Loucy (cell line): ENCODE measurements around the gene CCDC88C.

Experiments used
- H2AFZ ChIP-seq: fragments of 200-600 bp; sonication (generic); 2 replicates; pipeline ENCODE4 v1.6.0; 2016; ENCODE audit warnings: antibody characterized with exemption, mild to moderate bottlenecking, low read length, moderate library complexity
- H3F3A ChIP-seq: fragments of 200-600 bp; 2 replicates; pipeline ENCODE4 v1.6.0; 2016; ENCODE audit warnings: antibody characterized with exemption, low read depth, mild to moderate bottlenecking
- H3K27me3 ChIP-seq: fragments of 200-600 bp; sonication (generic); 2 replicates; pipeline ENCODE4 v1.6.1; 2014; ENCODE audit warnings: low read length, mild to moderate bottlenecking; ENCODE audit not compliant: insufficient read depth, poor library complexity, severe bottlenecking
- H3K36me3 ChIP-seq: fragments of 200-600 bp; sonication (generic); 2 replicates; pipeline ENCODE4 v1.6.1; 2016; ENCODE audit warnings: low read length; ENCODE audit not compliant: insufficient read depth
- H3K4me1 ChIP-seq: fragments of 200-600 bp; sonication (generic); 2 replicates; pipeline ENCODE4 v1.5.1; 2014; ENCODE audit warnings: low read length, mild to moderate bottlenecking; ENCODE audit not compliant: insufficient read depth, poor library complexity, severe bottlenecking
- H3K4me2 ChIP-seq: fragments of 200-600 bp; sonication (generic); 2 replicates; pipeline ENCODE4 v1.6.0; 2014; ENCODE audit warnings: antibody characterized with exemption, low read length, low read depth, mild to moderate bottlenecking; ENCODE audit not compliant: poor library complexity, severe bottlenecking
- H3K4me3 ChIP-seq: fragments of 200-600 bp; sonication (generic); 2 replicates; pipeline ENCODE4 v1.5.1; 2014; ENCODE audit warnings: low read length, mild to moderate bottlenecking, mixed read lengths; ENCODE audit not compliant: poor library complexity, severe bottlenecking
- H3K79me2 ChIP-seq: fragments of 200-600 bp; sonication (generic); 2 replicates; pipeline ENCODE4 v1.6.1; 2014; ENCODE audit warnings: low read length; ENCODE audit not compliant: insufficient read depth
- H3K9ac ChIP-seq: fragments of 200-600 bp; sonication (generic); 2 replicates; pipeline ENCODE4 v1.6.0; 2014; ENCODE audit warnings: mild to moderate bottlenecking, low read depth, low read length, moderate library complexity; ENCODE audit not compliant: poor library complexity, severe bottlenecking
- H3K9me2 ChIP-seq: fragments of 200-600 bp; sonication (generic); replicated peaks from 2 replicates; pipeline ENCODE4 v1.6.1; 2016; ENCODE audit warnings: low read depth, low read length, mixed read lengths
- H3K9me3 ChIP-seq: fragments of 200-600 bp; sonication (generic); 2 replicates; pipeline ENCODE4 v1.6.1; 2014; ENCODE audit warnings: mild to moderate bottlenecking, antibody characterized with exemption, low read length, low read depth; ENCODE audit not compliant: insufficient read depth
- H4K20me1 ChIP-seq: fragments of 200-600 bp; sonication (generic); 2 replicates; pipeline ENCODE4 v1.6.0; 2014; ENCODE audit warnings: antibody characterized with exemption, low read length, mild to moderate bottlenecking; ENCODE audit not compliant: insufficient read depth, poor library complexity, severe bottlenecking
- CTCF ChIP-seq: fragments of 200-600 bp; sonication (generic); conservative IDR thresholded peaks from 2 replicates; pipeline ENCODE4 v1.5.1; 2014; ENCODE audit warnings: mild to moderate bottlenecking, antibody characterized with exemption, low read length
- EZH2phosphoT487 ChIP-seq: fragments of 200-600 bp; IDR thresholded peaks from 2 replicates; pipeline ENCODE4 v1.6.1; 2018; ENCODE audit warnings: antibody characterized with exemption, mild to moderate bottlenecking, moderate library complexity, borderline replicate concordance

Gene CCDC88C

DNA sequence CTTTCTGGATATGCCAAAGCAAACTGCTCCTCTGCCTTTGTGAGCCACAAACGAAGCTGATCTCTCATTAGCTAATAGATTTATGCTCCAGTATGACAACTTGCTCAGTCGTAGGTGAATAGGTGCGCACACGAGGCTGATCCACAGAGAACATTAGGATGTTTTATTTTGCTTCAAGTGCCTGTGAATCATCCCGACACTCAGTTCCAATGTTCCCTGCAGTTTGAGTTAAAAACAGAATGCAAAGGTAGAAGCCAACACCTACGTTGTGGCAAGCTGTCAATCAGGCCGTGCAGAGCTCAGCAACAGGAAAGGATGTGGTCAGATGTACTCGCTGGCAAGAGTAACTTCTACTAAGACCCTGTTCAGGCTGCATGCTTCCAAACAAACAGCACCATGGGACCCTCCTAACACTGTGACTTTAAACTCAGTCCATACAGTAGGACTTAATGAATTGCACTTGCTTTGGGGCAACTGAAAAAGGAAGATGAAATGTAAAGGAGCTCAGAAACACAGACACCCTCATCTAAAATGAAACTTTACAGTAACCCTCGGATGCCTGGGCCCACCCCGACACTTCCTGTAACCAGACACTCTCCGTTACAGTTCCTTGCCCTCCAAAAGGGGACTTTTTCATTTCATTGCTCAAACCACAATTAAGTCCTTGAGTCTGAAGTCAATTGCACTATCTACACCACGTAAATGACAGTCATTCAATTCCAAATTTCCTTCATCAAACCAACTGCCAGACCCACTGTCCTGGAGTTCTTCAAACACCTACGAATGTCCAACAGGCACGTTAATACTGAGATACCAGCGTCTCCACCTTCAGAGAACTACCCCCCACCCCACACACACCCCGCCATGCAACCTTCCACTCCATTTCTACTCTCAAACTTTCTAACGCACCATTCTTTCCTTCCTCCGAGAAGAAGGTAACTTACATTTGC lies 1.6 kb downstream of the CCDC88C start:
- Histone ChIP-seq H3K4me1 (peaks cover 51% of the 10 kb centered on the region), H4K20me1 (peaks cover 46% of the 10 kb centered on the region), H3K9me2 (no peaks in the 10 kb centered on the region), H3K79me2 (peaks cover 58% of the 10 kb centered on the region), H3K4me3 (peak overlapping the region; percentile 76), H3K9ac (peak overlapping the region; percentile 80), H3K36me3 (no peaks in the 10 kb centered on the region; the same call in 1 of the 2 replicates), H3F3A (peaks cover 4% of the 10 kb centered on the region), H2AFZ (no peak overlapping the region), H3K4me2 (peak overlapping the region; percentile 99), H3K27me3 (no peaks in the 10 kb centered on the region), H3K9me3 (no peaks in the 10 kb centered on the region)
- TF ChIP-seq EZH2phosphoT487: no peak

DNA sequence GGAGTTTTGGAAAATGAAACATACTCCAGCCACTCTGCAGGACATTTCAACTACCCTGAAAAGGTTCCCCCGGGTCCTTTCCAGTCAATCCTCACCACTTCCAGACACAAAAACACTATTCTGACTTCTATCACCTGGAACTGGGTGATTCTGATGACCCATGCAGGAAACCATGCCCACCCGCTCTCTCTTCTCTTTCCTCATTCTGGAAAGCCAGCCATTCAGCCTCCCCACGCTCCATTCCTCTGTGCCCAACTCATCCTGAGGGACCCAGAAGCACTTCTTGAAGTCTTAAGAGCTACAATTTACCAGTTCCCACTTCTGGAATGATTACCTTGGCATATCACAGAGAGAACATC lies 3.2 kb downstream of the CCDC88C start:
- Histone ChIP-seq H3K79me2 (peaks cover 74% of the 10 kb centered on the region), H3K36me3 (peaks cover 9% of the 10 kb centered on the region; the same call in 1 of the 2 replicates), H3K9ac (peak overlapping the region; percentile 80), H4K20me1 (peaks cover 62% of the 10 kb centered on the region), H3K9me3 (no peaks in the 10 kb centered on the region), H2AFZ (no peak overlapping the region), H3K27me3 (no peaks in the 10 kb centered on the region), H3K9me2 (no peaks in the 10 kb centered on the region), H3K4me1 (peaks cover 62% of the 10 kb centered on the region), H3K4me3 (peak overlapping the region; percentile 76), H3F3A (peaks cover 4% of the 10 kb centered on the region), H3K4me2 (peak overlapping the region; percentile 99)
- TF ChIP-seq CTCF (no peak), EZH2phosphoT487 (no peak)

DNA sequence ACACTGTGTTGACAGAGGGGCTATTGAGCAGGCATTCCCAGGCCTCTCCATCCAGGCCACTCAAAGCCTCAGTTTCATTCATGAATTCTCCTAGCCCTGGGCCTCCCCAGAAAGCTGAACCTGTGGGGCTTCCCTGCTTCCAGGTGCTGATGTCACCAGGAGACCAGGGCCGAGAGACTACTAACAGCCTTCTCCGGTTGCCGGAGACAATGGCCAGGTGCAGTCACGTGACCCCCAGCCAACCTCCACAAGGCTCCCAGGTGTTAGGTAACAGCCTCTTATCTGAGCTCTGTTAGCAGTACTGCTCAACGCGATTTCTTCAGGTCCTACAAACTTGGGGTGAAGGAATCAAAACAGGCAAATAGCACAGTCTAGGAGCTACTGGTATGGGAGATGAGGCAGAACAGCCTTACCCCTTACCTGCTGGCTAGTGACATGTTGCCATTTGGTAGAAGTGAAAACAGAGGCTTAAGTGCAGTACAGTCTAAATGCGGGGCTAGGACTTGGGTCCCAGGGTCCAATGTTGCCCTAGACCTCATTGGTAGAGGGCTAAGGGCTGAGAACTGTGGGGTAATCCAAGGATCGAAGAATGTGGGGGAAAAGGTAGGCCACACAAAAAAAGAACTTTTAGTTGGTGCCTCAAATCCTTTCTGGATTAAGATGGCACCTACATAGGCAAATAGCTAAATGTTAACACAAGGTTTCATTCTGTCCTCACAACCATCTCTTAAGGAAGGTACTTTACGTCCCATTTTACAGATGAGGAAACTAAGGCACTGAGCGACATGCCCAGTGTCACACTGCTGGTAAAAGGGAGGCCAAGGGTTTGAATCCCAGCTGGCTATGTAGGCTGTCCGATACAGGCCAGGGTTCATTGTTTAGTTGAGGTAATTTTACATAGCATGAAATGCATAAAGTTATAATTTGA lies 3.8 kb downstream of the CCDC88C start:
- peak overlapping the region; percentile 80 for H3K9ac ChIP-seq
- no peaks in the 10 kb centered on the region for H3K9me3 ChIP-seq
- H3K4me3 ChIP-seq: peak overlapping the region; percentile 76
- H3K9me2 ChIP-seq: no peaks in the 10 kb centered on the region
- no peaks in the 10 kb centered on the region for H3K27me3 ChIP-seq
- TF ChIP-seq CTCF (no peak), EZH2phosphoT487 (no peak)
- peaks cover 69% of the 10 kb centered on the region for H4K20me1 ChIP-seq
- peaks cover 59% of the 10 kb centered on the region for H3K4me1 ChIP-seq
- peaks cover 81% of the 10 kb centered on the region for H3K79me2 ChIP-seq
- peak overlapping the region; percentile 99 for H3K4me2 ChIP-seq
- no peak overlapping the region for H2AFZ ChIP-seq
- peaks cover 4% of the 10 kb centered on the region for H3F3A ChIP-seq
- H3K36me3 ChIP-seq: peaks cover 10% of the 10 kb centered on the region; the same call in 1 of the 2 replicates
